Stimulated activated CD8-positive, alpha-beta memory T cell treated with anti-CD3 and anti-CD28 coated beads, Interleukin-15, amount 100 ng/mL, for 48 hours (primary cell): ENCODE measurements around the gene COL11A1.
"Not testable (repeated sequence)": the region's sequence is repeated elsewhere in the genome, so short reads cannot be mapped to it uniquely, and the experiment has no call there.

Experiments
- DNase-seq, 2 donors: peaks; one replicate each; pipeline ENCODE4 v3.0.0-alpha.2; 2020; ENCODE audit warnings: low read depth in 2 of 2

COL11A1 gene

DNA sequence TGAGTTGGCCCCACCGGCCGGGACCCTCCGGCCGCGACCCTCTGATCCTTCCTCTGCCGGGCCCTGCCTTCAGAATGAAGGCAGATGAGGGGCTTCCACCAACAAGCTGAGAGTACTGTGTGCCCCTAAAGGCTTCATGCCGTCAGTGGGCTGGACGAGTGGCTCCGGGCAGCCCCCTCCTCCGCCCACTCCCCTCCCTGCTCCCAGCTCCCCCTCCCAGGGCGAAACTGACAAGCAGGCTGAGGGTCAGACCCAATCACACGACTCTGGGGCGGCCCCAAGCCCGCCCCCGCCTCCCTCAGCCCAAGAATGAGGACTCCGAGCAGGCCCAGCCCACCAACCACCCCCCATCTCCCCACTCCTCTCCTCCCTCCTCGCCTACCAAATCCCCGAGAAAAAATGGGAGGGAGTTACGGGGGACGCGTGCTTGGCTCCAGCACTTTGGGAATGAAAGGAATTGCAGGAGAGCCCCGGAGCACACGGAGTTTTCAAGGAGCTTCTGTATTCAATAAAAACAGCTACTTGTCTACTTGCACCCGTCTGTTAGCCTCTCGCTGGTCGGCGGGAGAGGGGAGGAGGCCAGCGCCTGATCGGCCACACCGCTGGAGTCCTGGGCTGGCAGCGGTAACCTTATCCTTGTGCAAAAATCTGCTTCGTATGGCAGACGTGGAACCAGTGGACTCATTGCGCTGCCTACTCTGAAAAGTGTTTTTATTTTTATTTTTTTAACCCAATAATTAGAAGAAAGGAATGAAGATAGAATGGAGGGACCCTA lies at the start of gene COL11A1:
Gene COL11A1 (minus strand): TSS at position 147 of the 775 bp plus-strand sequence. CDS start 344 bp downstream, outside the sequence.
- no peak for DNase-seq

DNA sequence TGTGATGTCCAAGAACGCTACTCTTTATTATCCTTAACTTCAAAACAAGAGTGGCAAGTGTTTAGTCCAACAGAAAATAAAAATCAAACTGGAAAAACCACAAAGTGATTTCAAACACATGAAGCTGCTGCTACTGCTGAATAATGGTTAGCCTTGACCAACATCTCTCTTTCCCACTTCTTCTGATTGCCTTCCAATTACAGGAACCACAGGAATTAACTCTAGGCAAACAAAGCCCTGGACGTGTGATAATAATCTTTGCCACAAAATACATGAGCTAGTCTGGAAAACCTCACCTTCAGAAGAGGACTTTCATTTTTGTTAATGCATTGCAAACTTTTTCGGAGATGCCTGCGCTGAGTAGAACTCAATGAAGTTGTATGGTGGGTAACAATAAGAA lies 48.6 kb upstream of the COL11A1 start:
- no peak for DNase-seq

DNA sequence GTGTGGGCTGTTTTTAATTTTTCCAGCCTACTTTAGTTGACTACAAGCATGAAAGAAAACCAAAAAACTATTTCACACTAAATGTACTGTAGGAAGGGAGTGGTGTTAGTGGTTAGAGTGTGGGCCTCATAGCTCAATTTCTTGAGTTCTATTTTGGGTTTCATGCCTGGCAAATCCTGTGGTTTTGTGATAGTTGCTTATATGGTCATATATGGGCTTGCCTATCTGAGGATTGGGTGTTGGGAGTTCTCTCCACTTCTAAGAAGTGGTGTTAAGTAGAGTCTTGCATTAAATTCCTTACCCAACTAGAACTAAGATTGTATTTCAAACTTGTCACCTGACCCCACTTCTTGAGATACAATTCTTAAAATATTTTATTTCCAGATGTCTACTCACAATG lies 37.8 kb upstream of the COL11A1 start:
- no peak for DNase-seq

DNA sequence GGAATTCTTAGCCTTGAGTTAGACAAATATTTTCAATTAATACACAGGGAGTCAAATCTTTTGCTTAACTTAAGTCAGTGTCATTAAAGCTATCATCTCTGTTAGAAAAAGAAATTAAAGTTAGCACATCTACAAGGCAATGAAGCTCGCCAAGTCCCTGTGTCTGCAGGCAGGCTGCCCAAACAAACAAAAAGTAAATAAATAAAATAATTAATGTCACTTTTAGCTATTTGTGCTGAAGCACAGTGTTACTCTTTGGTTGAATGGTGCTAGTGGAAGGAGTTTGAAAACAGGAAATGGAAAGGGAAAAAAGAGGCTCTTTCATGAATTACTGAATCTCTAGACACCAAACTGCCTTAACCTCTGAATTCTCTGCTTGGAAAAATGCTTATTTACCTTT lies 37.1 kb upstream of the COL11A1 start:
- DNase-seq = no peak

DNA sequence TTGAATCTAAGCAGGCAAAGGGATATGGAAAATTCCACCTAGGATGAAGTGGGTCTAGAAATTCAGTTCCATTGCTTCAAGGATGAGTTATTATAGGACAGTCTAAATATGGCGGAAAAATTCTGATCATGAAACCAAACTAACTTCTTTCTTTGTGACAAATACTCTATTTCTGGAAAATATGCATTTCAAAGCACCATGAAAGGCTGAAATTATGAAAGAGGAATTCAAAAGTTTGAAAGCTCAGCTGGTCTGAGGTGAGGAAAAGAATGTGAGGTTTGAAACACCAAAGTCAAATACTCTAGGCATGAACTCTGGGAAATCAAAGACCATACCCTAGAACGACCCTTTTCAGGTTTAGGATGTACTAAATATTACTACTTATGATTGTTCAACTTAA lies 36.4 kb upstream of the COL11A1 start:
- no peak for DNase-seq

DNA sequence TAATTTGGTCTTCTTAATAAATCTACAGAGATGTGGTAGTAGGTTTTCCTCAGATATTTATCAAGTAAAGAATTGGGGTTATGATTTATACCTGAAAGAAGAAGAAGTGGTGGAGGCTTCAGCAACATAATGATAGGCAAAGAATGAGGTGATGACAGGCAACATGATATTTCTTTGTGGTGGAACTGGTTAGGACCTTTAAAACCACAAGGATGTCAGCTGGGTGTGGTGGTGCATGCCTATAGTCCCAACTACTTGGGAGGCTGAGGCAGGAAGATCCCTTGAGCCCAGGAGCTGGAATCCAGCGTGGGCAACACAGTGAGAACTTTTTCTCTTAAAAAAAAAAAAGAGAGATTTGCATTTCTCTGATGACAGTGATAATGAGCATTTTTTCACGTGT lies 34.1 kb upstream of the COL11A1 start:
- DNase-seq = no peak

DNA sequence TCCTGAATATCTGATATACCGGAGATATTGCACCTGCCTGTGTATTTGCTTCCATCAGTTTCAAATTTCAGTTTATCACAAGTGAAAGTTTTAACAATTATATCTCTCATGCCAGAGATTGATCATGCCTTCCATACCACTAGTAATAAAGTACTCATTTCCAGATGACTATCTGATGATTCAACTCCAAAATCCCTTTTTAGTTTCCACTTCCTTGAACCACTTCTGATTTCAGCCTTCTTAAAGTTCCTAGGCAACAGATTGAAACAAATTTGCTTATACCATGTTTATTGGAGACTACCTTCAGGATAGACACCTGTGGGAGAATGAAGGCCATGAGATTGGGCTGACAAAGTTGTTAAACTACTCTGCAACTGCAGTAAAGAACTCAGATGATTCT lies 21.5 kb upstream of the COL11A1 start:
- no peak for DNase-seq

DNA sequence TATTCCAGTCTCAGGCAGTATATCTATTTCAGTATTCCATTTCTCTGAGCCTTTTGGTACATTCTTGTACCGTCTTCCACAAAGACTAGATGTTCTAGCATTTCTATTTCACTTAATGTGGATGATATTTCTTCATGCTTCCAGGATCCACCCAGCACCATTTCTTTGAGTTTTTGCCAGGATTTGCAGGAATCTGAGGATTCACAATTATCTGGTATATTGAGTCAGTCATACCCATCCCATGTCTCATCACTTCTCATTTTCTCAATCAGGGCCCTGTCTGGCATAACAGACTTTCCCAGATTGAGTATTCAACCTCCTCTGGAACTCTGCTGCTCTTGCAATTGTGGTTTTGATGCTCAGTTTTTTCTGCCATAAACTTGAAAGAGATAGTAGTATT lies 20.9 kb upstream of the COL11A1 start:
- DNase-seq = no peak

DNA sequence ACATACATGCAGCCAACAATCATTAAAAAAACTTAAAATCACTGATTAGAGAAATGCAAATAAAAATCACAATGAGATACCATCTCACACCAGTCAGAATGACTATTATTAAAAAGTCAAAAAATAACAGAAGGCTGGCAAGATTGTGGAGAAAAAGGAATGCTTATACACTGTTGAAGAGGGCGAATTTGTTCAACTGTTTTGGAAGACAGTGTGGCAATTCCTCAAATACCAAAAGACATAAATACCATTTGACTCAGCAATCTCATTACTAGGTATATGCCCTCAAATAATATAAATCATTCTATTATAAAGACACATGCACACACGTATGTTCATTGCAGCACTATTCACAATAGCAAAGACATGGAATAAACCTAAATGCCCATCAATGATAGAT lies 19.9 kb upstream of the COL11A1 start:
- not testable (repeated sequence) for DNase-seq

DNA sequence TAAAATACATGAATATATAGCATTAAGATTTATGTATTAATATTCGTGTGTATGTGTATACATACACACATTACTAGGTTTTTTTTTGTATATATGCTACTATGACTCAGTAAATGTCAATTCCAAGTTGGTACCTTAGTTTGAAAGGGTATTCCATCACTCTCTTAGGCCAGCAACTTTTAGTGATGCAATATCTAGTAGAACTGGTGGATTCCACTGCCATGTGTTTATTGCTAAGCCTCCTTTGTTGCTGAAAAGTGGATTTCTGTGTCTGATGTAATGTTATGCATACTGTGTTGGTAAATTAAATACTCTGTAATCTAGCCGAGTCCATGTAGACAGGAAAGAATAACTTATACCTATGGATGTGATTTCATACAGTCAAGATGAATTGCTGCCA lies 16.9 kb upstream of the COL11A1 start:
- DNase-seq = no peak

DNA sequence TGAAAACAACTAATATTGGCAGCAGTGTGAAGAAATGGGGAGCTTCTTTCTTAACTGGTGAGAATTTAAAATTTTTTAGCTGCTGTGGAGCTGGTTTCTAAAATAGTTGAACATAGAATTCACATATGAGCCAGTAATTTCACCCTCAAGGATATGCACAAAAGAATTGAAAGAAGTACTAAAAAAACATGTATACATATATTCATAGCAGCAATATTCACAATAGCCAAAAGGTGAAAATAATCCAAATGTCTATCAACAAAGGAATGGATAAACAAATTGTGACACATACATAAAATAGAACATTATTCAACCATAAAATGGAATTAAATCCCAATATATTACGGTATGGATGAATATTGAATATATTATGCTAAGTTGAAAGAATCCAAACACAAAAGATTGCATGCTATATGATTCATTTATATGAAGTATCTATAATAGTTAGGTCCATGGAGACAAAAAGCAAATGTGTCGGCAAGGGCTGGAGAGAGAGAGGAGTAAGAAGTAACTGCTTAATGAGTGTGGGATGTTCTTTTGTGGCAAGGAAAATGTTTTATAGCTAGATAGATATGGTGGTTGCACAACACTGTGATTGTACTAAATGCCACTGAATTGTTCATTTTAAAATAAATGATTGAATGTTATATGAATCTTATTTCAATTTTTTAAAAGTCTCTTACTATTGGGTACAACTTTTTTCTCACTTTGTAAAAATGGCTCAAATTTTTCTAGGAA lies 14.8 kb upstream of the COL11A1 start:
- DNase-seq = no peak

DNA sequence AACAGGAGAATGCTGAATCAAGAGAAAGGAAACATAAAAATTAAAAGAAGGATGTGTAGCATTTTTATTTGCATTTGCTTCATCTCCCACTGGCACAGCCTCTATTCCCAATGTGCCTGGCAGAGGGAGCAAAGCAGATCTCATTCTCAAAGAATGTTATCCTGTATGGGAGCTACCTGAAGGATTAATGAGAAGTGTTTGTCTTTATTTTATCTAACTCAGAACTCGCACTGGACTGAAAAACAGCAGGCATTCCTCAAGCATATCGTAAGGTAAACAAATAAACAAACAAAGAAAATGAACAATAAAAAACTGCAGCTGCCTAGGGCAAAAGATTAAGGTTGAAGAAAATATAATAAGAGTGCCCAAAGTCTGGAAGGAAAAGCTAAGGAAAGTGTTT lies 12.7 kb upstream of the COL11A1 start:
- no peak for DNase-seq

DNA sequence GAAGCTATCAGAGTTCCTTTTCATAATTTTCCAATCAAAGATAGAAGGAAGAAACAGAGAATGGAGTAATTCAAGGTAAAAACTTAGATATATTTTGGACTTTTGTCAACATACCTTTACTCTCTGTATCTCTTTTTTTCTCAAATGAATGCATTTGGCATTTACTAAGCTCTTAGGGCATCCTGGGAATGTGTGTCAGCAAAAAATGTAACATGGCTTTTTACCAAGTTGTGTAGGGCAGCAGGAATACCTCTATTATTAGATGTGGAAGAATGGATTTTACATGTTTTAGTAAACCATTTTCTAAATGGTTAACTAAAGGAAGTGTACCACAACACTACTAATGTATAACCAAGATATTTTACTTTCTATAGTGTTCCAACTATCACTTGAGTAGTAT lies 4.2 kb upstream of the COL11A1 start:
- DNase-seq = no peak

DNA sequence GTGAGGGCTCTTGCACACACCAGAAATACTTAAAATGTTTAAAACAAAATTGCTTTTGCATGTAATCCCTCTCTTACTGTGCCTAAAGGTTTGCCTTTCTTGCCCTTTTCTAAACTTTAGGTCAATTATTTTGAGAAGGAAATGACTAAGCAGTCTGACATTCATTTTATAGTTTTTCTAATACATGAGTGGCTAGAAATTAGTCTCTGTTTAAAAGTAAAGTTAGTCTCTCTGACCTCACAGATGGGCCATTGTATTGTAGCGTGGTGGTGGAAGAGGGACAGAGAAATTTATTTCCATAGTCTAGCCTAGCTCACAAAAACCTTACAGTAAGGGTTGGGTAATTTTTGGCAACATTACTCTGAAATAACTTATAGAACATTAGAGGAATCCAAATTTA lies 3.6 kb upstream of the COL11A1 start:
- DNase-seq = no peak

DNA sequence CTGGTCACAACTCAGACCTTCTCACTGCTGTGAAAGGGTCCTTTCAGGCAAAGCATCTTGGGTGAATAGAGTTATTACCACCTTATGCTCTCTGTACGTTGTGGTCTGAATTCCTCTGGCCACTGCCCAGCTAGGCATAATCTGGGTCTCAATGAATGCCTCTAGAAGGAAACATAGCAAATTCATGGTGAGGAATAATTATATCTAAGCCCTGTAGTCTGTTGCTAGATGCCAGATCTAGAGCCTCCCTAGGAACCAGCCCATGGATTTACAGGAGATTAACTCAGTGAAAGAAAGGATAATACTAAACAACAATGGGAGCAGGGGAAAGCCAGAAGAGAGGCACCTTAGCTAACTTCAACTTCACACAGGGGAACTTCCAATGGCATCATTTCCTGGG lies 2.4 kb upstream of the COL11A1 start:
- DNase-seq = no peak

DNA sequence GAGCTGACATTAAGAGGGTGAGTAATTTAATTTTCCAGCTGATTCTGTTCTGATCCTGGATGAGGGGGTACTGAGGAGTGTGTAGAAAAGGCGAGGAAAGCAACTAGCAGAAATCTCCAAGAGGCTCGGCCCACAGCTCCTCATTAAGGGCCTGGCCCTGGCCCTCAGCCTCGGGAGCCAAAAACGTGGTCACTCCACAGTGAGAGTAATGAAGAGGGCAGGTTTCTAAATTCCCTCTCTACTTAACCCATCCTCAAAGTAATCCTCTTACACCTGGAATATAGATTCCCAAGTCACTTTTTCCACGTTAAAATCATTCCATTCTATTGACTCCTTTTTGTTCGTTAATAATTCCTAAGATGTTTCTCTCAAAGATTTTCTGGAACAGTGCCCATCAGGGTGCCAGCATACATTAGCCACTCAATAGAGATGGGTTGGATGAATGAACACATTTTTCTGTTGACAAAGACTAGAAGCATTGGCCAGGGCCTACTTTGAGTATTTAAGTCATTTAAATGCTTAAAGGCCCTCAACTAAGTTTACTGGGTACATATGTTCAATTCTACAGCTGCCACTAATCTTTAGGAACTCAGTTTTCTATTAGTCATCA lies 1.1 kb upstream of the COL11A1 start:
- no peak for DNase-seq

DNA sequence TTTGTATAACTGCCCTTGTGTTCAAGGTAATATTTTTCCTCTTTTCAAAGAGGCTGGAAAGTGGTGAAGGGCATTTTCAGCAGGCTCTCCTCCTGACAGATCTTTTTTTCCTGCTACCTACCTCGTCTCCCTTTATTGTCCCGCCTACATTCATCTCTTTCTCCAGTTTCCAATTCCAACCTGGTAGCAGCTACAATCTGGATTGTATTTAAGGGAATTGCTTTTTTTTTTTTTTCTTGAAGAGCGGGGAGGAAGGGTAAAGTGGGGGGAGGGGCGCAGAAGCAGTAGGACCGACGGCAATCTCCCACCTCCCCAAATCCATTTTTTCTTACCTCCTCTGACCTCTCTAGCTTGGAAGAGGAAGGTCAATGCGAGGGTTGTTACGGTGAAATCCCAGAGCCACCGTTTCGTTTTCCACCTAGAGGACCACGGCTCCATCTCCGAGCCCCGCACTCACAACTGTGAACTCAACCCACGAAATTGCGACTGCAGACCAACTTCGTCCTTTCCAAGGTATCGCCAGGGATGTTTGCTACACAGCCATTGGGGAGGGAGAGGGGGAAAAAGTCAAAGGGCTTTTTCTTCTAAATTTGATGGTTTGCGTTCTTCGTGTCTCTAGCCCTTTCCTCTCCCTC lies 464 bp downstream of the COL11A1 start:
- no peak for DNase-seq

DNA sequence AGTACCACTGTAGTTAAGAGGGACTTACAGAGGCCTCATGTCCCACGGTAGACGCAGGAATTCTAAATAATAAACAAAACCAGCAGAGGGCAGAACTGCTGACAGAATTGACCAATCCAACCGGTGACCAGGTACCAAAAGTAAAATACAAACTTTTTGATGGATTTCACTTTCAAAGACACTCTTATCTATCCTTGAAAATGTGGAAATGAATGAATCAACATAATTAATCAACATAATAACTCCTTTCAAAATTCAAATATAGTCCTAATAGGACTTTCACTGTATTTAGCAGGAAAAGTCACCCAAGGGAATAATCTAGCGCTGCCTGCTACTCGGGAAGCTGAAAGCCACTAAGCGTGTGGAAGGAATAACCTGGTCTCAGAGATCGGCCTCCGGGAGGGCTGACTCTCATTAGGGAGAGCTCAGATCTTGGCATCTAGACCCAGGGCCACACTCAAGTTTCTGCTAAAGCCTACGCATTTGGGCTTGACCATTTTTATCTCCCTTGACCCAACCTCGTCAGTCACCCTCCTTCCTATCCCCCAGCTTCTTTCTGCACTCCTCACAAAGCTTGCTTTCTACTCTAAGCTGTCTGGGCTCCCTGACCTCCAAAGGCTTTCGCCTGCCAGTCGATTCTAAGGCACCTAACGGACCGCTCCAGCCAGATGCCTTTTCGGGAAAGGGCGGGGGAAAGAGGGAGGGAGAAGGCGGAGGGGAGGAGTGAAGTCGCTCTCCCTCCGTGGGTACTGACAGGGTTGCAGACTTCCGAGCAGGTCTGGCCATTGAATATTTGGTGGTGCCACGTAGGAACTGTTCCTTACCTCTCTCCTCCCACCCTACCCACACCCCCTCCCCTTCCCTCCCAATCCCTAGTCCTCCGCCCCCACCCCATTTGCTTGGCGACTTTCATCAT lies 1.6 kb downstream of the COL11A1 start:
- no peak for DNase-seq

DNA sequence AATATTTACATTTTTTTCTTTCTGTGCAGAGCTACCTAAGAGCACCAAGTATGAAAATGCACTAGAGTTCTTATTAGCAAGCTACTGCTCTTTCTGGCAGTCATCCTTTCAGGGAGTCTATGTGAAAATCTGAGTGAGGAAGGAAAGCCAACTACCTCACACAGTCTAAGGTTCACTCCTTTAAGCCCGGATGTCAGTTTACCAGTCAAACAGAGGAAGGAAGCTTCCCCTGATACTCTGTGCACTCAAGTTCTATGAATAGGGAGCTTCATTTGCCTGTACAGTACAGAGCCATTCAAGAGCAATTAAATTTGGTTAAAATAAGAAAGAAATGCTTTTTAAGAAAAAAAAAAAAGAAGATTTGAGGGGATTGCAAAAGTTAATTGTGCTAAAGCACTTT lies 6.9 kb downstream of the COL11A1 start:
- no peak for DNase-seq

DNA sequence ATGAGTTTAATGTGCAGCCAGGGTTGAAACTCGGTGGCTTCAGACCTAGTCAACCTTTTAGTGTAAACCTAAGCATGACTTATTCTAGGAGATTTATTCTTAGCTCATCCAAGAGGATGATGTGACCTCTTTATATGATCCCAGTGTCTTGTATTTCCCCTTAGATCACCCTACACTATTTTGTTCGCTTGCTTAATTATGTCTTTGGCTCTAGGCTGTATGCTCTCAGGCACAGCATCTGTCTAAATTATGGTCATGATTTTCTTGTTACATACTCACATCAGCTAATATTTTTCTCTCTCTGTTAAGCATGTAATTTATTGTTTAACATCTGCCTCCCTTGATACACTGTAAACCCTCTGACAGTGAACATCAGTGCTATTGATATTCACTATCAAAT lies 19.1 kb downstream of the COL11A1 start:
- no peak for DNase-seq

DNA sequence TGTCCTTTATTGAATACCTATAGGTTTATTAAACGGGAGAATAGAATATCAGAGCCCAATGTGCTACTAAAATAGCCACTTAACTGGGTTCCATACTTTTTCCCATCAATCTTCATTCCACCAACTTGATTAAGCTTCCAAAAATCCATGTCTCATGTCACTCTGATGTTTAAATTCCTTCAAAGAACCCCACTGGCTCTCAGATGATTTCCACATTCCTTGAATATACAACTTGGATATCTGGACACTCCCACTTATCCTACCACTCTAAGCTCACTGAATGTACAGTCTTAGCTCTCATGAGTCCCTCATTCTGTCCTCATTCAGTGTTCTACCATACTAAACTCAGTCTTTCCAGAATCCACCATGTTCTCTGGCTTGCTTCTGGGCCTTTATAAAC lies 21.1 kb downstream of the COL11A1 start:
- no peak for DNase-seq
